Progenitor cell of endocrine pancreas (in vitro differentiated cells): Measurements from ENCODE around the gene FBP1. TPM values are rescaled to one million over a fixed set of nuclear protein-coding genes. Genes with fewer than 3 reads are reported as not detected.

ENCODE experiments used
- DNase-seq: peaks from one replicate; pipeline ENCODE4 v3.0.0; 2021; ENCODE audit warnings: low spot score; ENCODE audit not compliant: unreplicated experiment
- H3K27ac Mint-ChIP-seq: 2 replicates; pipeline ENCODE4 v1.8.0; 2021; ENCODE audit warnings: mild to moderate bottlenecking, moderate library complexity, mixed read lengths
- H3K27me3 Mint-ChIP-seq: 2 replicates; pipeline ENCODE4 v1.8.0; 2021; ENCODE audit warnings: mixed read lengths
- H3K36me3 Mint-ChIP-seq: 2 replicates; pipeline ENCODE4 v1.8.0; 2022; ENCODE audit warnings: mixed read lengths; ENCODE audit not compliant: insufficient read depth
- H3K4me1 Mint-ChIP-seq: 2 replicates; pipeline ENCODE4 v1.8.0; 2021; ENCODE audit warnings: low read depth, mixed read lengths
- H3K4me3 Mint-ChIP-seq: 2 replicates; pipeline ENCODE4 v1.8.0; 2021; ENCODE audit warnings: low read depth, mild to moderate bottlenecking, moderate library complexity, mixed read lengths
- H3K9me3 Mint-ChIP-seq: 2 replicates; pipeline ENCODE4 v1.8.0; 2021; ENCODE audit warnings: low read depth, mixed read lengths
- total RNA-seq: library from RNA; stranded (reverse); gene quantifications from 2 replicates; pipeline ENCODE4 v1.2.1, GENCODE V29; 2021
- TF ChIP-seq, protein P1 (sequence below): fragments of 200-600 bp; sonication (generic); IDR thresholded peaks from one replicate; pipeline ENCODE4 v1.5.0; 2021; ENCODE audit warnings: antibody characterized with exemption, mild to moderate bottlenecking; ENCODE audit not compliant: unreplicated experiment

The FBP1 gene
- total RNA-seq, 1 donor from 2014 or later = 4.6 TPM

- peak; percentile 62 for DNase-seq
- Mint-ChIP-seq H3K4me3 (no peak within 1 kb of the TSS), H3K27me3 (peaks cover 7% of the 10 kb centered on the region), H3K36me3 (peaks cover 7% of the 10 kb centered on the region), H3K9me3 (peaks cover 4% of the 10 kb centered on the region), H3K27ac (no peak within 1 kb of the TSS), H3K4me1 (peaks cover 3% of the 10 kb centered on the region)
- TF ChIP-seq, protein P1, sequence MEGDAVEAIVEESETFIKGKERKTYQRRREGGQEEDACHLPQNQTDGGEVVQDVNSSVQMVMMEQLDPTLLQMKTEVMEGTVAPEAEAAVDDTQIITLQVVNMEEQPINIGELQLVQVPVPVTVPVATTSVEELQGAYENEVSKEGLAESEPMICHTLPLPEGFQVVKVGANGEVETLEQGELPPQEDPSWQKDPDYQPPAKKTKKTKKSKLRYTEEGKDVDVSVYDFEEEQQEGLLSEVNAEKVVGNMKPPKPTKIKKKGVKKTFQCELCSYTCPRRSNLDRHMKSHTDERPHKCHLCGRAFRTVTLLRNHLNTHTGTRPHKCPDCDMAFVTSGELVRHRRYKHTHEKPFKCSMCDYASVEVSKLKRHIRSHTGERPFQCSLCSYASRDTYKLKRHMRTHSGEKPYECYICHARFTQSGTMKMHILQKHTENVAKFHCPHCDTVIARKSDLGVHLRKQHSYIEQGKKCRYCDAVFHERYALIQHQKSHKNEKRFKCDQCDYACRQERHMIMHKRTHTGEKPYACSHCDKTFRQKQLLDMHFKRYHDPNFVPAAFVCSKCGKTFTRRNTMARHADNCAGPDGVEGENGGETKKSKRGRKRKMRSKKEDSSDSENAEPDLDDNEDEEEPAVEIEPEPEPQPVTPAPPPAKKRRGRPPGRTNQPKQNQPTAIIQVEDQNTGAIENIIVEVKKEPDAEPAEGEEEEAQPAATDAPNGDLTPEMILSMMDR = peak; percentile 69
These were observed 84.6 kb downstream of the FBP1 start, which contains the start of gene PCAT7 for GRCh38 chr9:94554439-94555331. Gene PCAT7 (plus strand): TSS chr9:94555083.

GRCh38 chr9:94554078-94554438 is 85.3 kb downstream of the FBP1 start:
- Mint-ChIP-seq H3K9me3 (peaks cover 4% of the 10 kb centered on the region), H3K27me3 (peaks cover 7% of the 10 kb centered on the region), H3K4me3 (no peak overlapping the region), H3K4me1 (peaks cover 3% of the 10 kb centered on the region), H3K36me3 (peaks cover 7% of the 10 kb centered on the region), H3K27ac (no peak overlapping the region)
- no peak for DNase-seq
- TF ChIP-seq, protein P1 = no peak

Other genes with a start within 250 kb of the FBP1 start
- 12.6 and 13.1 TPM in 2 replicates for gene PCAT7, start 84.4 kb downstream of the FBP1 start, total RNA-seq
- not detected in 2 replicates for gene FBP2, start 45.7 kb downstream of the FBP1 start, total RNA-seq
- gene AOPEP, start 87.2 kb upstream of the FBP1 start, total RNA-seq = 51.9 and 58.2 TPM in 2 replicates